RKO (cell line): ENCODE measurements around the gene WDR4.
"Not testable (repeated sequence)": the region's sequence is repeated elsewhere in the genome, so short reads cannot be mapped to it uniquely, and the experiment has no call there.

Experiments used
- DNase-seq: peaks from one replicate; pipeline ENCODE4 v3.0.0-alpha.2; 2016; ENCODE audit warnings: low spot score

WDR4 gene

GRCh38 chr21:42878678-42878992, 704 bp downstream of the WDR4 start:
- DNase-seq: no peak

- not testable (repeated sequence) for DNase-seq
Measured at GRCh38 chr21:42875811-42876210, 3.5 kb downstream of the WDR4 start.

GRCh38 chr21:42873096-42873495, 6.2 kb downstream of the WDR4 start:
- DNase-seq: no peak

GRCh38 chr21:42868196-42868595, 11.1 kb downstream of the WDR4 start:
- DNase-seq: no peak

- no peak for DNase-seq
Measured at GRCh38 chr21:42865776-42866160, 13.6 kb downstream of the WDR4 start.

- DNase-seq: no peak
Measured at GRCh38 chr21:42864815-42865775, 14.2 kb downstream of the WDR4 start.

GRCh38 chr21:42864286-42864685, 15.1 kb downstream of the WDR4 start:
- DNase-seq: no peak

- no peak for DNase-seq
Measured at GRCh38 chr21:42863504-42863870, 15.9 kb downstream of the WDR4 start.

GRCh38 chr21:42862774-42863503, 16.4 kb downstream of the WDR4 start:
- DNase-seq: no peak

- no peak for DNase-seq
Measured at GRCh38 chr21:42861848-42862400, 17.4 kb downstream of the WDR4 start.

- DNase-seq: no peak
Measured at GRCh38 chr21:42861311-42861847, 18.0 kb downstream of the WDR4 start.

GRCh38 chr21:42860345-42860744, 19.0 kb downstream of the WDR4 start:
- DNase-seq: no peak

GRCh38 chr21:42859891-42860230, 19.5 kb downstream of the WDR4 start:
- no peak for DNase-seq

GRCh38 chr21:42858957-42859890, 20.1 kb downstream of the WDR4 start:
- no peak for DNase-seq

GRCh38 chr21:42858185-42858847, 21.0 kb downstream of the WDR4 start:
- no peak for DNase-seq

GRCh38 chr21:42857216-42857615, 22.1 kb downstream of the WDR4 start:
- no peak for DNase-seq

GRCh38 chr21:42855937-42856335, 23.4 kb downstream of the WDR4 start:
- no peak for DNase-seq

- DNase-seq: no peak
Measured at GRCh38 chr21:42855171-42855936, 24.0 kb downstream of the WDR4 start.

GRCh38 chr21:42854246-42855010, 24.9 kb downstream of the WDR4 start:
- DNase-seq: no peak

GRCh38 chr21:42853621-42854020, 25.7 kb downstream of the WDR4 start:
- no peak for DNase-seq
